ENCODE data around the gene ITGB4.

DNA sequence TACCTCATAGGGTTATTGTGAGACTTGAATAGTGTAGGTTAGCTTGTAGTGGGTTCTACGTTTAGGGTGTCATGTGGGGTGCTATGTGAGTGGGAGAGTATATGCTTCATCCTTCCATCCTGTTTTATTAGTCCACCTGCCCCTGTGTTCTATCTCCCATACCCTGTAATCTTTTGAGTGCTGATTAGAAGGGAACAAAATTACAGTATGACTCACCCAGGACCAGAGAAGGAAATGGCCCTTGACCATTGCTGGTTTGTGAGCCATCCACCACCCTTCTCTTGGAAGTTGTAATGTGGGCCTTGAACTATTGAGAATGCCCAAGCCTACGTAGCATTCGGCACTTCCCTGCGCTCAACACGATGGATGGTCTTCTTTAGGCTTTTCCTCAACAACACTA lies 37.0 kb upstream of the ITGB4 start:
- TF ChIP-seq CTCF (IDR thresholded peaks at IDR 0.05; ENCODE audit: insufficient read depth, low read length) = no peak
- no peak for TF ChIP-seq POLR2AphosphoS5 (IDR thresholded peaks at IDR 0.05; ENCODE audit: low read depth)
- no peak for TF ChIP-seq GABPA (IDR thresholded peaks at IDR 0.05; ENCODE audit: low read depth)
- TF ChIP-seq, protein P1, sequence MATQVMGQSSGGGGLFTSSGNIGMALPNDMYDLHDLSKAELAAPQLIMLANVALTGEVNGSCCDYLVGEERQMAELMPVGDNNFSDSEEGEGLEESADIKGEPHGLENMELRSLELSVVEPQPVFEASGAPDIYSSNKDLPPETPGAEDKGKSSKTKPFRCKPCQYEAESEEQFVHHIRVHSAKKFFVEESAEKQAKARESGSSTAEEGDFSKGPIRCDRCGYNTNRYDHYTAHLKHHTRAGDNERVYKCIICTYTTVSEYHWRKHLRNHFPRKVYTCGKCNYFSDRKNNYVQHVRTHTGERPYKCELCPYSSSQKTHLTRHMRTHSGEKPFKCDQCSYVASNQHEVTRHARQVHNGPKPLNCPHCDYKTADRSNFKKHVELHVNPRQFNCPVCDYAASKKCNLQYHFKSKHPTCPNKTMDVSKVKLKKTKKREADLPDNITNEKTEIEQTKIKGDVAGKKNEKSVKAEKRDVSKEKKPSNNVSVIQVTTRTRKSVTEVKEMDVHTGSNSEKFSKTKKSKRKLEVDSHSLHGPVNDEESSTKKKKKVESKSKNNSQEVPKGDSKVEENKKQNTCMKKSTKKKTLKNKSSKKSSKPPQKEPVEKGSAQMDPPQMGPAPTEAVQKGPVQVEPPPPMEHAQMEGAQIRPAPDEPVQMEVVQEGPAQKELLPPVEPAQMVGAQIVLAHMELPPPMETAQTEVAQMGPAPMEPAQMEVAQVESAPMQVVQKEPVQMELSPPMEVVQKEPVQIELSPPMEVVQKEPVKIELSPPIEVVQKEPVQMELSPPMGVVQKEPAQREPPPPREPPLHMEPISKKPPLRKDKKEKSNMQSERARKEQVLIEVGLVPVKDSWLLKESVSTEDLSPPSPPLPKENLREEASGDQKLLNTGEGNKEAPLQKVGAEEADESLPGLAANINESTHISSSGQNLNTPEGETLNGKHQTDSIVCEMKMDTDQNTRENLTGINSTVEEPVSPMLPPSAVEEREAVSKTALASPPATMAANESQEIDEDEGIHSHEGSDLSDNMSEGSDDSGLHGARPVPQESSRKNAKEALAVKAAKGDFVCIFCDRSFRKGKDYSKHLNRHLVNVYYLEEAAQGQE (IDR thresholded peaks at IDR 0.05; ENCODE audit: insufficient replicate concordance, low read depth) = no peak
- TF ChIP-seq SPI1 (IDR thresholded peaks at IDR 0.05; ENCODE audit: borderline replicate concordance, low read depth) = no peak

Data from HL-60 (cell line).